Muscle of back (tissue), 11 donors: ENCODE data around the gene FAM9A. TPM values are rescaled to one million over a fixed set of nuclear protein-coding genes. Genes with fewer than 3 reads are reported as not detected.
"Not testable (repeated sequence)": the region's sequence is repeated elsewhere in the genome, so short reads cannot be mapped to it uniquely, and the experiment has no call there.

Experiments
- DNase-seq, 3 donors: peaks; one replicate each; pipeline versions ENCODE4 v3.0.0 to v3.0.0-alpha.2; 2013
- polyA plus RNA-seq, 10 donors: library from polyadenylated mRNA; unstranded; fragments of 120-200 nt; gene quantifications; one replicate each; pipeline ENCODE4 v1.2.1, GENCODE V29; 2013; ENCODE audit not compliant: insufficient read length in 10 of 10

The FAM9A gene
- polyA plus RNA-seq, 10 donors, result not detected

- DNase-seq, result no peak
These were observed 3.9 kb upstream of the FAM9A start for GRCh38 chrX:8805046-8805445.

GRCh38 chrX:8803326-8803725, 2.1 kb upstream of the FAM9A start:
- no peak for DNase-seq

GRCh38 chrX:8800351-8800750, 832 bp downstream of the FAM9A start:
- DNase-seq, result not testable (repeated sequence)

GRCh38 chrX:8799281-8799680, 1.9 kb downstream of the FAM9A start:
- not testable (repeated sequence) for DNase-seq

GRCh38 chrX:8798702-8799101, 2.5 kb downstream of the FAM9A start:
- DNase-seq, result not testable (repeated sequence)

- not testable (repeated sequence) for DNase-seq
These were observed 14.1 kb downstream of the FAM9A start for GRCh38 chrX:8787119-8787518.

GRCh38 chrX:8784162-8784561, 17.0 kb downstream of the FAM9A start:
- no peak for DNase-seq

- DNase-seq, result no peak
These were observed 17.5 kb downstream of the FAM9A start for GRCh38 chrX:8783714-8784098.

- peak in 2 of 3 donors; percentile 19 for DNase-seq
These were observed 18.0 kb downstream of the FAM9A start for GRCh38 chrX:8783097-8783713.

GRCh38 chrX:8782595-8782994, 18.6 kb downstream of the FAM9A start:
- no peak for DNase-seq

GRCh38 chrX:8781921-8782320, 19.3 kb downstream of the FAM9A start:
- not testable (repeated sequence) for DNase-seq

GRCh38 chrX:8773117-8773516, 28.1 kb downstream of the FAM9A start:
- DNase-seq, result no peak

- no peak for DNase-seq
These were observed 41.2 kb downstream of the FAM9A start for GRCh38 chrX:8760021-8760420.

- not testable (repeated sequence) for DNase-seq
These were observed 42.5 kb downstream of the FAM9A start for GRCh38 chrX:8758706-8759105.

GRCh38 chrX:8757609-8758389, 43.4 kb downstream of the FAM9A start:
- not testable (repeated sequence) for DNase-seq

- no peak for DNase-seq
These were observed 45.4 kb downstream of the FAM9A start for GRCh38 chrX:8755813-8756212.

GRCh38 chrX:8755116-8755515, 46.1 kb downstream of the FAM9A start:
- no peak for DNase-seq

- DNase-seq, result no peak
These were observed 51.5 kb downstream of the FAM9A start for GRCh38 chrX:8749697-8750096.

GRCh38 chrX:8748855-8749254, 52.3 kb downstream of the FAM9A start:
- peak in 1 of 3 donors; percentile 43 for DNase-seq

GRCh38 chrX:8743126-8743732, 58.0 kb downstream of the FAM9A start:
- DNase-seq, result no peak

GRCh38 chrX:8741981-8742380, 59.2 kb downstream of the FAM9A start:
- DNase-seq, result no peak
